ENCODE data around the gene ONECUT1.
A peak's percentile ranks its signal among the peaks of the same experiment; 100 is the strongest.
"Not testable (repeated sequence)": the region's sequence is repeated elsewhere in the genome, so short reads cannot be mapped to it uniquely, and the experiment has no call there.

Gene ONECUT1

GRCh38 chr15:52790169-52790708 is at the start of gene ONECUT1:
TSS of gene ONECUT1 (minus strand) at chr15:52790336. CDS start at chr15:52789884, 452 bp downstream.
- H3K4me3 ChIP-seq (ENCODE audit: low read length), result peak within 1 kb of the TSS; percentile 75

DNA sequence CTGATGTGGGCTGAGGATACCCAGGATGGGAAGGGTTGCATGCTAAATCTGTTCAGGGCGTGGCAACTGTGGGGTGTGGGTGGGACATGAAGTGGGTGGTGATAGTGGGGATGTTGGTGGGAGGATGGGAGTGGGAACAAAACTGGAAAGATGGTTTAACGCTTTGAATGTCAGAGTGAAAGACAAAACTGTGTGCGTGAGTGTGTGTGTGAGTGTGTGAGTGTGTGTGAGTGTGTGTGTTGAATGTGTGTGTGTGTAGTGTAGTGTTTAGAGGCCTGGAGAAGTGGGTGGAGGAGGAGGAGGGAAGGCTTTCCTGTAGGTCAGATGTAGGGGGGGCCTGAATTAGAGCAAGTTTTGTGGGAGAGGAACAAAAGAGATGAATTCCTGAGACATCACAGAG is 44.2 kb upstream of the ONECUT1 start:
- DNase-seq (ENCODE audit: low read depth), result no peak
- no peak overlapping the region for H3K9ac ChIP-seq (ENCODE audit: low read length)
- no peaks in the 10 kb centered on the region for H3K27me3 ChIP-seq (replicated peaks; ENCODE audit: control insufficient read depth, insufficient read depth, low read length)
- no peaks in the 10 kb centered on the region for H3K36me3 ChIP-seq (ENCODE audit: control insufficient read depth, insufficient read depth, low read length, severe bottlenecking)
- no peaks in the 10 kb centered on the region for H3K9me3 ChIP-seq (ENCODE audit: control insufficient read depth, low read length)
- H3K4me1 ChIP-seq (ENCODE audit: control insufficient read depth, insufficient read depth, low read length), result peaks cover 3% of the 10 kb centered on the region
- no peak overlapping the region for H3K4me3 ChIP-seq (ENCODE audit: low read length)

More at GRCh38 chr15:52790169-52790708, at the start of gene ONECUT1:
- Histone ChIP-seq H3K36me3 (ENCODE audit: control insufficient read depth, insufficient read depth, low read length, severe bottlenecking) (no peaks in the 10 kb centered on the region), H3K9me3 (ENCODE audit: control insufficient read depth, low read length) (peaks cover 2% of the 10 kb centered on the region), H3K9ac (ENCODE audit: low read length) (no peak within 1 kb of the TSS), H3K4me1 (ENCODE audit: control insufficient read depth, insufficient read depth, low read length) (peaks cover 8% of the 10 kb centered on the region), H3K27me3 (replicated peaks; ENCODE audit: control insufficient read depth, insufficient read depth, low read length) (peaks cover 79% of the 10 kb centered on the region)
- DNase-seq (ENCODE audit: low read depth), result peak; percentile 73

DNA sequence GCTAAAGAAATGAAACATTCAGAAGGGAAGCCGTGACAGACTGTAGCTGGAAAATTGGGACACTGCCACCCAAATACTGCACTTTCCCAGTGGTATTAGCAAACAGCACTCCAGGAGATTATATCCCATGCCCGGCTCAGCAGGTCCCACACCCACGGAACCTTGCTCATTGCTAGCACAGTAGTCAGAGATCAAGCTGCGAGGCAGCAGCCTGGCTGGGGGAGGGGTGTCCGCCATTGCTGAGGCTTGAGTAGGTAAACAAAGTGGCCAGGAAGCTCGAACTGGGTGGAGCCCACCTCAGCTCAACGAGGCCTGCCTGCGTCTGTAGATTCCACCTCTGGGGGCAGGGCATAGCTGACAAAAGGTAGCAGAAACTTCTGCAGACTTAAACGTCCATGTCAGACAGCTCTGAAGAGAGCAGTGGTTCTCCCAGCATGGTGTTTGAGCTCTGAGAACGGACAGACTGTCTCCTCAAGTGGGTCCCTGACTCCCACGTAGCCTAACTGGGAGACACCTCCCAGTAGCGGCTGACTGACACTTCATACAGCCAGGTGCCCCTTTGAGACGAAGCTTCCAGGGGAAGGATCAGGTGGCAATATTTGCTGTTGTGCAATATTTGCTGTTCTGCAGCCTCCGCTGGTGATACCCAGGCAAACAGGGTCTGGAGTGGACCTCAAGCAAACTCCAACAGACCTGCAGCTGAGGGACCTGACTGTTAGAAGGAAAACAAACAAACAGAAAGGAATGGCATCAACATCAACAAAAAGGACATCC is 34.2 kb upstream of the ONECUT1 start:
- not testable (repeated sequence) for DNase-seq (ENCODE audit: low read depth); H3K4me1 ChIP-seq (ENCODE audit: control insufficient read depth, insufficient read depth, low read length); H3K36me3 ChIP-seq (ENCODE audit: control insufficient read depth, insufficient read depth, low read length, severe bottlenecking); H3K9ac ChIP-seq (ENCODE audit: low read length); H3K9me3 ChIP-seq (ENCODE audit: control insufficient read depth, low read length); H3K4me3 ChIP-seq (ENCODE audit: low read length); H3K27me3 ChIP-seq (replicated peaks; ENCODE audit: control insufficient read depth, insufficient read depth, low read length)

DNA sequence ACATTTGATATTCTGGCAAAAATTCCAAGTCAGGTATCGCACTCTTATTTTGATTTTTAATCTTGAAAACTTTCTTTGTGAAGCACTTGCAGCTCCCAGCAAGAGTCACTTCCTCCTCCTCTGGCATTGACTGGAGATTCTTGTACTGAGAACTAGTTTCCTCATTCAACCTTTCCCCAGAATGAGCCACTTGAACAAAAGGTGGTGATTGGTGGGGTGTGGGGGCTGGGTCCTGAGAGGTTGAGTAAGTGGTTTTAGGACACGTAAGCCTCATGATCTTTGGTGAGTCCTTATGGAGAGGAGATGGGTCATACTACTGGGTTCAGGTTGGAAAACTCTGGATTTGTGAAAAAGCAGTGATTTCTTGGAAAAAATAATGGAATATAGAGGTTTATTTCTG is 32.3 kb upstream of the ONECUT1 start:
- Histone ChIP-seq H3K36me3 (ENCODE audit: control insufficient read depth, insufficient read depth, low read length, severe bottlenecking) (no peaks in the 10 kb centered on the region), H3K9me3 (ENCODE audit: control insufficient read depth, low read length) (no peaks in the 10 kb centered on the region), H3K4me3 (ENCODE audit: low read length) (no peak overlapping the region), H3K4me1 (ENCODE audit: control insufficient read depth, insufficient read depth, low read length) (peaks cover 3% of the 10 kb centered on the region), H3K27me3 (replicated peaks; ENCODE audit: control insufficient read depth, insufficient read depth, low read length) (peaks cover 14% of the 10 kb centered on the region), H3K9ac (ENCODE audit: low read length) (no peak overlapping the region)
- no peak for DNase-seq (ENCODE audit: low read depth)

DNA sequence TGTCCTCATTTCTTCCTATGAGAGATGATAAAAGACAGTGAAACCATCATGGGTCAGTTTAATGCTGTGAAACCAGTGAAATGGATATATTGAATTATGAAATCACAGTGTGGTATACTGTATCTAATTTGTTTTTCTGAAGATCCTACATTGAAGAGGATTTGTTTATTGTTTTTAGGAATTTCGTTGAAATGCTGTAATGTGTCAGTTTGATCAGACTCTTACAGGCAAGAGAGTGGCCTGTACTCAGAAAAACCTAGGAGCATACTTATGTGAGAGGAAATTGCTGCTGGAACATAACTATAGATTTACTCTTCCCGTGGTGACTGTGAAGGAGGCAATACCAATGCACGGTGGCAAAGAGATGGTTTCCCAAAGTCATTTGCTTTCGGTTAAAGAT is 29.1 kb upstream of the ONECUT1 start:
- no peaks in the 10 kb centered on the region for H3K36me3 ChIP-seq (ENCODE audit: control insufficient read depth, insufficient read depth, low read length, severe bottlenecking)
- peaks cover 3% of the 10 kb centered on the region for H3K4me1 ChIP-seq (ENCODE audit: control insufficient read depth, insufficient read depth, low read length)
- no peak for DNase-seq (ENCODE audit: low read depth)
- peaks cover 18% of the 10 kb centered on the region for H3K27me3 ChIP-seq (replicated peaks; ENCODE audit: control insufficient read depth, insufficient read depth, low read length)
- no peak overlapping the region for H3K9ac ChIP-seq (ENCODE audit: low read length)
- H3K4me3 ChIP-seq (ENCODE audit: low read length), result no peak overlapping the region
- H3K9me3 ChIP-seq (ENCODE audit: control insufficient read depth, low read length), result no peaks in the 10 kb centered on the region

GRCh38 chr15:52815899-52816298 is 25.8 kb upstream of the ONECUT1 start:
- DNase-seq (ENCODE audit: low read depth); H3K9me3 ChIP-seq (ENCODE audit: control insufficient read depth, low read length): not testable (repeated sequence)
- H3K27me3 ChIP-seq (replicated peaks; ENCODE audit: control insufficient read depth, insufficient read depth, low read length), result peaks cover 35% of the 10 kb centered on the region

GRCh38 chr15:52808996-52809395 is 18.9 kb upstream of the ONECUT1 start:
- no peak overlapping the region for H3K9ac ChIP-seq (ENCODE audit: low read length)
- no peak overlapping the region for H3K4me3 ChIP-seq (ENCODE audit: low read length)
- no peaks in the 10 kb centered on the region for H3K36me3 ChIP-seq (ENCODE audit: control insufficient read depth, insufficient read depth, low read length, severe bottlenecking)
- peaks cover 6% of the 10 kb centered on the region for H3K4me1 ChIP-seq (ENCODE audit: control insufficient read depth, insufficient read depth, low read length)
- DNase-seq (ENCODE audit: low read depth), result no peak
- no peaks in the 10 kb centered on the region for H3K9me3 ChIP-seq (ENCODE audit: control insufficient read depth, low read length)
- peaks cover 71% of the 10 kb centered on the region for H3K27me3 ChIP-seq (replicated peaks; ENCODE audit: control insufficient read depth, insufficient read depth, low read length)

More at GRCh38 chr15:52815899-52816298, 25.8 kb upstream of the ONECUT1 start:
- not testable (repeated sequence) for H3K9ac ChIP-seq (ENCODE audit: low read length); H3K36me3 ChIP-seq (ENCODE audit: control insufficient read depth, insufficient read depth, low read length, severe bottlenecking); H3K4me1 ChIP-seq (ENCODE audit: control insufficient read depth, insufficient read depth, low read length); H3K4me3 ChIP-seq (ENCODE audit: low read length)

DNA sequence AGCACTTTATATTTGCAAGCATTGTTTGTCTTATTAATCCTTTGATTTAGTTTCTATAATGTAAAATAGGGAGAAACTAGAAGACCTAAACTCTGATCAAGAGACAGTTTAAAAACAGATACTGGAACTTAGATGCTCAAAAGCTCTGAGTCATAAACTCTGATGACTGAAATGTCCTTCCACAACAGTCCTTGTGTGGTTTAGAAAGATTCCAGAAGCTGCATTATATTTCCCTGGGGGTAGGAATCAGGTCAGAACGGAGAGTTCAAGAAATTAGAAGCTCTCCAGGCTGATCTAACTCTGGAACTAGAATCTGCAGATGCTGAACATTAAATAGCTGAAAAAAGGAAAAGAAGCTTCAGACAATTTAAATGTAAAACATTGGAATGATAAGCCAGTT is 18.3 kb upstream of the ONECUT1 start:
- Histone ChIP-seq H3K9ac (ENCODE audit: low read length) (no peak overlapping the region), H3K9me3 (ENCODE audit: control insufficient read depth, low read length) (no peaks in the 10 kb centered on the region), H3K36me3 (ENCODE audit: control insufficient read depth, insufficient read depth, low read length, severe bottlenecking) (no peaks in the 10 kb centered on the region), H3K27me3 (replicated peaks; ENCODE audit: control insufficient read depth, insufficient read depth, low read length) (peaks cover 74% of the 10 kb centered on the region), H3K4me3 (ENCODE audit: low read length) (no peak overlapping the region), H3K4me1 (ENCODE audit: control insufficient read depth, insufficient read depth, low read length) (peaks cover 9% of the 10 kb centered on the region)
- DNase-seq (ENCODE audit: low read depth), result no peak

DNA sequence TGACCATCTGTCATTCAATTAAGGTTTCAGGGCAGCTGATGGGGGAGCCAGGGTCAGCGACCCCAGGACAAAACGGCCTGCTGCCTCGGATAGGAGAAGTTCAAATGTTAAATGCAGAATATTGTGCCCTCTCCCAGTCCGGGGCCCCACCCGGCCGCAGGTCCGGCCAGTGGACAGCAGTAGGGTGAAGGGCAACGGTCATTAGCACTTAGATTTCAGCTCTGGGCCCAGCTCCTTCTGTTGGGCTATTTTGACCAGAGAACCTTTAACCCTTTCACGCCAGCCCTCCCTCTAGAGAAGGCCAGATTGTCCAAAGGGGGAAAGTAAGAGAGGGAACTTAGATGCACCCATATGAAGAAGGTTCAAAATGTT is 16.1 kb upstream of the ONECUT1 start:
- peaks cover 84% of the 10 kb centered on the region for H3K27me3 ChIP-seq (replicated peaks; ENCODE audit: control insufficient read depth, insufficient read depth, low read length)
- H3K4me3 ChIP-seq (ENCODE audit: low read length), result no peak overlapping the region
- H3K36me3 ChIP-seq (ENCODE audit: control insufficient read depth, insufficient read depth, low read length, severe bottlenecking), result no peaks in the 10 kb centered on the region
- no peak for DNase-seq (ENCODE audit: low read depth)
- peaks cover 10% of the 10 kb centered on the region for H3K4me1 ChIP-seq (ENCODE audit: control insufficient read depth, insufficient read depth, low read length)
- H3K9me3 ChIP-seq (ENCODE audit: control insufficient read depth, low read length), result no peaks in the 10 kb centered on the region
- no peak overlapping the region for H3K9ac ChIP-seq (ENCODE audit: low read length)

- Histone ChIP-seq H3K4me3 (ENCODE audit: low read length) (peak overlapping the region; percentile 41), H3K9ac (ENCODE audit: low read length) (no peak overlapping the region), H3K27me3 (replicated peaks; ENCODE audit: control insufficient read depth, insufficient read depth, low read length) (peaks cover 84% of the 10 kb centered on the region), H3K36me3 (ENCODE audit: control insufficient read depth, insufficient read depth, low read length, severe bottlenecking) (no peaks in the 10 kb centered on the region), H3K4me1 (ENCODE audit: control insufficient read depth, insufficient read depth, low read length) (peaks cover 10% of the 10 kb centered on the region), H3K9me3 (ENCODE audit: control insufficient read depth, low read length) (no peaks in the 10 kb centered on the region)
- DNase-seq (ENCODE audit: low read depth), result no peak
Observed at GRCh38 chr15:52805351-52806283, 15.5 kb upstream of the ONECUT1 start.

- H3K27me3 ChIP-seq (replicated peaks; ENCODE audit: control insufficient read depth, insufficient read depth, low read length), result peaks cover 84% of the 10 kb centered on the region
- peaks cover 10% of the 10 kb centered on the region for H3K4me1 ChIP-seq (ENCODE audit: control insufficient read depth, insufficient read depth, low read length)
- no peaks in the 10 kb centered on the region for H3K36me3 ChIP-seq (ENCODE audit: control insufficient read depth, insufficient read depth, low read length, severe bottlenecking)
- no peak overlapping the region for H3K9ac ChIP-seq (ENCODE audit: low read length)
- H3K9me3 ChIP-seq (ENCODE audit: control insufficient read depth, low read length), result no peaks in the 10 kb centered on the region
- DNase-seq (ENCODE audit: low read depth), result peak; percentile 35
- peak overlapping the region; percentile 54 for H3K4me3 ChIP-seq (ENCODE audit: low read length)
Observed at GRCh38 chr15:52804526-52805081, 14.5 kb upstream of the ONECUT1 start.

Data from adipocyte (in vitro differentiated cells).